ENCODE data around the gene SIGLEC1.

DNA sequence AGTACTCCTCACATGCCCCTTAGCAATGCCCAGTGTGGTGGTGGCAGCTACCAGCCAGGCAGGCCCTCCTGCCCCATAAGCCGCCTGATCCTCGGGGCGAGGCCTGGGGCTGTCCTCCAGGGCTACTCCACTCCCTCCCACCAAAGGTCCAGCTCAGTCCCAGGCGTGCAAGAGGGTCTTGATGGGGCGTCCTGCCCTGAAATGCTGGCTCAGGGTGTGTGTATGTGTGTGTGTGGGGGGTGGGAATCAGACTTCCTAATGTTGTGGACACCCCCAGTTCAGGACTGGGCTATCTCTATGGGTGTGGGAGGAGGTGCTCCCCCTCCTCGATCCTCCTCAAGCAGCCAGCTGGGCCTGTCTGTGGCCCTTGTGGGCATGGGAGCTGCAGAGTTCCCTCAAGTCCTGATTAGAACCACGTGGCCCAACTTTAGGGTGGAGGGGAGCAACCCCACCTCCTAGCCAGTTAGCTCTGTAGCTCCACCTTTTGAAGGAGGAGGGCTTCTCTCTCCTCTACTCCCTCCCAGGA is 27.6 kb upstream of the SIGLEC1 start:
- no peak for TF ChIP-seq CTCF (IDR thresholded peaks at IDR 0.05)
- TF ChIP-seq POLR2AphosphoS5 (IDR thresholded peaks at IDR 0.05) = no peak
